Measurements from ENCODE around the gene P2RY11.

DNA sequence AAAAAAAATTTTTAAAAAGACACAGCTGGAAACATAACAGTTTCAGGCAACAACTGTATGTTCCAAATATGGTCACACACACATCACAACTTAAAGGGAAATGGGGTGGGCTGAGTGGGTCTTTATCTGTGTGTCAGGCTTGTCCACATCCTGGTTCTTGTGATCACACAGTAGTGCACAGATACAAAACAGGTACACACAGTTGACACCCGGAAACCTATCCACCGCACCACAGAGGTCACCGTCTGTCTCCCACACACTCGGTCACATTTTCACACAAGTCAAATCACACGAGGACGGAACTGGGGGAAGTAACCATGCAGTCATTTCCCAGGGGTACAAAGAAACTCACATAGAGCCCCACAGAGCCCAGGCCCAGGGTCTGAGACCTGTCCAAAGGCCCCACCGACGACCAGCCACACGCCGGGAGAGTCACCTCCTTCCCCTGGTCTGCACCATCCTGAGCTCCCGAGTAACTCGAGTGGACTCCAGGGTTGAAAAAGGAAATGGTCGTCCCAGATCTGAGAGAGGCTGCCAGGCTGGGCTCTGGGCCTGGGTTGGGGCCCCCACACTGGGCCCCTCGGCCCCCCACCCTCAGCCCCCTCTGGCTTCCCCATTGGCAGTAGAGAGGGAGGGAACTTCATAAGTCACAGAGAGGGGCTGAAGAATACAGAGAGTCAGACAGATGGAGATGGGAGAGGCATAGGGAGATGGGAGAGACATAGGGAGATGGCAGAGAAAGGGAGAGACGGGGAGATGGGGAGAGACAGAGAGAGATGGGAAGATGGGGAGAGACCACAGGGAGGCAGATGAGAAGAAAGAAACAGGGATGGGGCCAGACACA lies 6.6 kb upstream of the P2RY11 start:
- TF ChIP-seq ESRRA (IDR thresholded peaks at IDR 0.05; ENCODE audit: borderline replicate concordance, low read length): no peak
- TF ChIP-seq JUN (IDR thresholded peaks at IDR 0.05): no peak
- TF ChIP-seq, protein P1, sequence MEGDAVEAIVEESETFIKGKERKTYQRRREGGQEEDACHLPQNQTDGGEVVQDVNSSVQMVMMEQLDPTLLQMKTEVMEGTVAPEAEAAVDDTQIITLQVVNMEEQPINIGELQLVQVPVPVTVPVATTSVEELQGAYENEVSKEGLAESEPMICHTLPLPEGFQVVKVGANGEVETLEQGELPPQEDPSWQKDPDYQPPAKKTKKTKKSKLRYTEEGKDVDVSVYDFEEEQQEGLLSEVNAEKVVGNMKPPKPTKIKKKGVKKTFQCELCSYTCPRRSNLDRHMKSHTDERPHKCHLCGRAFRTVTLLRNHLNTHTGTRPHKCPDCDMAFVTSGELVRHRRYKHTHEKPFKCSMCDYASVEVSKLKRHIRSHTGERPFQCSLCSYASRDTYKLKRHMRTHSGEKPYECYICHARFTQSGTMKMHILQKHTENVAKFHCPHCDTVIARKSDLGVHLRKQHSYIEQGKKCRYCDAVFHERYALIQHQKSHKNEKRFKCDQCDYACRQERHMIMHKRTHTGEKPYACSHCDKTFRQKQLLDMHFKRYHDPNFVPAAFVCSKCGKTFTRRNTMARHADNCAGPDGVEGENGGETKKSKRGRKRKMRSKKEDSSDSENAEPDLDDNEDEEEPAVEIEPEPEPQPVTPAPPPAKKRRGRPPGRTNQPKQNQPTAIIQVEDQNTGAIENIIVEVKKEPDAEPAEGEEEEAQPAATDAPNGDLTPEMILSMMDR (IDR thresholded peaks at IDR 0.05): no peak
- TF ChIP-seq, protein P2, sequence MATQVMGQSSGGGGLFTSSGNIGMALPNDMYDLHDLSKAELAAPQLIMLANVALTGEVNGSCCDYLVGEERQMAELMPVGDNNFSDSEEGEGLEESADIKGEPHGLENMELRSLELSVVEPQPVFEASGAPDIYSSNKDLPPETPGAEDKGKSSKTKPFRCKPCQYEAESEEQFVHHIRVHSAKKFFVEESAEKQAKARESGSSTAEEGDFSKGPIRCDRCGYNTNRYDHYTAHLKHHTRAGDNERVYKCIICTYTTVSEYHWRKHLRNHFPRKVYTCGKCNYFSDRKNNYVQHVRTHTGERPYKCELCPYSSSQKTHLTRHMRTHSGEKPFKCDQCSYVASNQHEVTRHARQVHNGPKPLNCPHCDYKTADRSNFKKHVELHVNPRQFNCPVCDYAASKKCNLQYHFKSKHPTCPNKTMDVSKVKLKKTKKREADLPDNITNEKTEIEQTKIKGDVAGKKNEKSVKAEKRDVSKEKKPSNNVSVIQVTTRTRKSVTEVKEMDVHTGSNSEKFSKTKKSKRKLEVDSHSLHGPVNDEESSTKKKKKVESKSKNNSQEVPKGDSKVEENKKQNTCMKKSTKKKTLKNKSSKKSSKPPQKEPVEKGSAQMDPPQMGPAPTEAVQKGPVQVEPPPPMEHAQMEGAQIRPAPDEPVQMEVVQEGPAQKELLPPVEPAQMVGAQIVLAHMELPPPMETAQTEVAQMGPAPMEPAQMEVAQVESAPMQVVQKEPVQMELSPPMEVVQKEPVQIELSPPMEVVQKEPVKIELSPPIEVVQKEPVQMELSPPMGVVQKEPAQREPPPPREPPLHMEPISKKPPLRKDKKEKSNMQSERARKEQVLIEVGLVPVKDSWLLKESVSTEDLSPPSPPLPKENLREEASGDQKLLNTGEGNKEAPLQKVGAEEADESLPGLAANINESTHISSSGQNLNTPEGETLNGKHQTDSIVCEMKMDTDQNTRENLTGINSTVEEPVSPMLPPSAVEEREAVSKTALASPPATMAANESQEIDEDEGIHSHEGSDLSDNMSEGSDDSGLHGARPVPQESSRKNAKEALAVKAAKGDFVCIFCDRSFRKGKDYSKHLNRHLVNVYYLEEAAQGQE (IDR thresholded peaks at IDR 0.05): no peak
- TF ChIP-seq POLR2A (IDR thresholded peaks at IDR 0.05; ENCODE audit: low read length): no peak
